Measurements from ENCODE around the gene RBM6.
A peak's percentile ranks its signal among the peaks of the same experiment; 100 is the strongest.
"Not testable (repeated sequence)": the region's sequence is repeated elsewhere in the genome, so short reads cannot be mapped to it uniquely, and the experiment has no call there.

The RBM6 gene, protein sequence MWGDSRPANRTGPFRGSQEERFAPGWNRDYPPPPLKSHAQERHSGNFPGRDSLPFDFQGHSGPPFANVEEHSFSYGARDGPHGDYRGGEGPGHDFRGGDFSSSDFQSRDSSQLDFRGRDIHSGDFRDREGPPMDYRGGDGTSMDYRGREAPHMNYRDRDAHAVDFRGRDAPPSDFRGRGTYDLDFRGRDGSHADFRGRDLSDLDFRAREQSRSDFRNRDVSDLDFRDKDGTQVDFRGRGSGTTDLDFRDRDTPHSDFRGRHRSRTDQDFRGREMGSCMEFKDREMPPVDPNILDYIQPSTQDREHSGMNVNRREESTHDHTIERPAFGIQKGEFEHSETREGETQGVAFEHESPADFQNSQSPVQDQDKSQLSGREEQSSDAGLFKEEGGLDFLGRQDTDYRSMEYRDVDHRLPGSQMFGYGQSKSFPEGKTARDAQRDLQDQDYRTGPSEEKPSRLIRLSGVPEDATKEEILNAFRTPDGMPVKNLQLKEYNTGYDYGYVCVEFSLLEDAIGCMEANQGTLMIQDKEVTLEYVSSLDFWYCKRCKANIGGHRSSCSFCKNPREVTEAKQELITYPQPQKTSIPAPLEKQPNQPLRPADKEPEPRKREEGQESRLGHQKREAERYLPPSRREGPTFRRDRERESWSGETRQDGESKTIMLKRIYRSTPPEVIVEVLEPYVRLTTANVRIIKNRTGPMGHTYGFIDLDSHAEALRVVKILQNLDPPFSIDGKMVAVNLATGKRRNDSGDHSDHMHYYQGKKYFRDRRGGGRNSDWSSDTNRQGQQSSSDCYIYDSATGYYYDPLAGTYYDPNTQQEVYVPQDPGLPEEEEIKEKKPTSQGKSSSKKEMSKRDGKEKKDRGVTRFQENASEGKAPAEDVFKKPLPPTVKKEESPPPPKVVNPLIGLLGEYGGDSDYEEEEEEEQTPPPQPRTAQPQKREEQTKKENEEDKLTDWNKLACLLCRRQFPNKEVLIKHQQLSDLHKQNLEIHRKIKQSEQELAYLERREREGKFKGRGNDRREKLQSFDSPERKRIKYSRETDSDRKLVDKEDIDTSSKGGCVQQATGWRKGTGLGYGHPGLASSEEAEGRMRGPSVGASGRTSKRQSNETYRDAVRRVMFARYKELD

DNA sequence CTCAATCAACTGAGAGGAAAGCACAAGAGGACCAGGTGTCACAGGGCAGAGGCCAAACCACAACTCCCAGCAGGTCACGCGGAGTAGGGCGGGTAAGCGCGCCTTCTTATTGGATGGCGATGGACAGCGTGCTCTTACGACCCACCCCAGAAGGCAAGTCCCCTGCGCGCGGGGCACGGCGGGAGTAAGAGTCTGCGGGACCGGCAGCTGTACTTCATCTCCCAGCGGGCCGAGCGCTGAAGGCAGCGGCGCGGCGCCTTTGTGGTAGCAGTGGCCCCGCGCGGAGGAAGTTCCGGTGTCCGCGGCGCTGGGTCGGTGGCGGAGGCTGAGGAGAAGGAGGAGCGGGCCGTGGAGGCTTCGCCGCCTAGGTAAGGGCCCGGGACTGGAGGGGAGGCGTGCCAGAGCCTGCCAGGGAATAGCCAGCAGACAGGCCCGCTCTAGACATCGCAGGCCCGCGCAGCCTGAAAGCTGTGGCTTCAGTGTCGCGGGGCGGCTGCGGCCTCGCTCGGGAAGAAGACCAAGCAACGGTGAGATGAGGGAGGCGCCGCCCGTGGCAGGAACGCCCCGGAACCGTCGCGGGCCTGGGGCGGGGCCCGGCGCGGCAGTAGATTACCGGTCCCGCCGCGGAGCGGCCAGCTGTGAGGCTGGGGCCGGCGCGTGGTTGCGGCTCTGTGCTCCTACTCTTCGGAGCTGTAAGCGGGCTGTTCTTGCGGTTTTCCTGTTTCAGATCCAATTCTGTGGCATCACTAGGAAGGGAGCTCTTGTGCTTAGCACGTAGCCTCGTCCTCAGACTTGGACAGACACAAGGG is at the start of gene RBM6:
Gene RBM6 (plus strand): TSS at position 293 of the 809 bp plus-strand sequence. CDS start 22,492 bp downstream, outside the sequence.
- peak; percentile 99 for DNase-seq

DNA sequence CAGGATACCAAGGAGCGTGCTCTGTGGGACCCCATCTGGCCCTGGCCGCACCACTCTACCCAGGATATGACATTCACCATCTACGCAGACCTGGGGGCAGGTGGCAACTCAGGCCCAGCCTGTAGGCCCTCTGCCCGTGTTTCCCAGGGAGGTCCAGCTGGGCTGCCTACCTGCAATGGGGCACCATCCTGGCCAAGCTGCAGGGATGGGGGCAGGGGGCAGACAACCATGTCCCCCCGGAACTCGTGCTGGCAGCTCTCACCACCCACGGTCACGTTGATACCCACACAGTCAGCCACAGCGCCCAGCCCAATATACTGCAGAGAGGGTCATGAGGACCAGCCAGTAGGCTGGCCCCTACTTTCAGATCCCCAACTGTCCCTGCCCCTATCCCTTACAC is 44.2 kb upstream of the RBM6 start:
- no peak for DNase-seq

DNA sequence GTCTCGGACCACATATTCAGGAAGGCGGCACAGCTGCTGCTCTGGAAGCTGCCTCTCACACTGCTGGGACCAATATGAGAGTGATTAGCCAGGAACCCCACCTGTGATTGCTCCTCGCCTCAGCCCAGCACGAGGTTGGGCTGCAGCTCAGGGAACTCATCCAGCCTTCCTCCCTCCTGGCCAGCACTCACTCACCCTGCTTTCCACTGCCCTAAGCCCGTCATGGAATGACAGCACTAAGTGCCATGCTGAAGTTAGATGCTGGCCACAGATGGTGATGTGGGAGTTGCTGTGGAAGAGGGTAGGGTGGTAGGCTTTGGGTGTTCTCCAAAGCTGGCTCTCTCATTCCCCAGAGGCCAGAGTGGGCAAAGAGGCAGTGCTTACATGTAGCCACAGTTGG is 43.6 kb upstream of the RBM6 start:
- no peak for DNase-seq

DNA sequence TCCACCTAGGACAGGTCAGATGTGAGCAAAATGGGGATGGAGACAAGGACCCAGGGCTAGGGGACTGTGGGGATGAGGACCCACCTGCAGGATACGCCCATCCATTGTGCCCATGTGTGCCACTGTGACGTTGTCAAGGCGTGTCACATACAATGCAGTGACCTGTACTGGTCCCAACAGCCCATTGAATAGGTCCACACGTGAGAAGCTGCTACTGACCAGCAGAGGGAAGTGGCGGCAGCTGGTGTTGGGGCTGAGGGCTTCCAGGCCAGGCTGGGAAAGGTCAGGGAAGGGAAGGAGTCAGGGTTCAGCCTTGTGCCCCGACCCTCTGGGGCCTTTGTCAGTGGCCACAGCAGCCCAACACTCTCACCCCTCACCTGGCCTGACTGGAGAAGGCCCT is 41.0 kb upstream of the RBM6 start:
- no peak for DNase-seq

DNA sequence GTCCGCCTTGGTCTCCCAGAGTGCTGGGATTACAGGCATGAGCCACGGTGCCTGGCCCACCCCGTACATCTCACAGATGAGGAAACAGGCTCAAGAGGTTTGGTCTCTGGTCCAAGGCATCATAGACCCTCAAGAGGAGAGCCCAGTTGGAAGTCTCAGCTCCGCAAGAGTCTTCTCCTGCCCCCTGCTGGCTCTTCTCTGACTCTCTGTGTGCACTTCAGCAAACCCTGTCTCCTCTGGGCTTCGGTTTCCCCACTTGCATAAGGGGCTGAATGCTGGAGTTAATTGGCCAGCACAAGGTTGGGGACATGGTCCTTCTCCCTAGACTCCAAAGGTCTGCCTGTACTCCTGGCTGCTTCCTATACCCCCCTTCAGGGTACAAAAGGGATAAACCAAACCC is 40.1 kb upstream of the RBM6 start:
- peak; percentile 15 for DNase-seq

DNA sequence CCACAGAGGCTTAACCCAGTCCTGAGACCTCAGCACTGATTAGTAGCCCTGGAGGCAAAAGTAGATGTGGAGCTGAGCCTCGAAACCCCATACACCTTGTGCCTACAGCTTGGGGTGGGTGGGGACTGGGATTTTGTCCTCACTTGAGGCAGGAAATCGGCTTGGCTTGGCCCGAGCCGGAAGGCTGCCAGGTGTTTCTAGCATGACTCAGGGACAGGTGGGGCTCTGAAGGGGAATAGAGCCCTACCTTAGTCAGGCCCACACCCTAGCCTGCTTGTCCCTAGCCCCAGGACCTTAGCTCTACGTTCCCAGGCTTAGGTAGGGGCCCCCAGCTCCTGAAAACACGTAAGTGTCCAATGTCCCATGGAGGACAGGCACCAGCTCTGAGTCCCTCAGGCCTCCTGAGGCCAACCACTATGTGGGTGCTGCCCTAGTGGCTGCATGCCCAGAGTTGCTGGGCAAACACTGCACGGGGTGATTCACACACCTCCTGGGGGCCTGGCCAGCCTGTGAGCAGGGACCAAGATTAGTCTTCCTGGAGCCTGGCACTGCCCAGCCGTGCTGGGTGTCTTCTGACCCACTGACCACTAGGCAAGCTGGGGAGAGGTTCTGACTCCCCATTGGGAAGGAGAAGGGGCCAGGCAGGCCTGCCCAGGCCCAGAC is 39.3 kb upstream of the RBM6 start:
- no peak for DNase-seq

DNA sequence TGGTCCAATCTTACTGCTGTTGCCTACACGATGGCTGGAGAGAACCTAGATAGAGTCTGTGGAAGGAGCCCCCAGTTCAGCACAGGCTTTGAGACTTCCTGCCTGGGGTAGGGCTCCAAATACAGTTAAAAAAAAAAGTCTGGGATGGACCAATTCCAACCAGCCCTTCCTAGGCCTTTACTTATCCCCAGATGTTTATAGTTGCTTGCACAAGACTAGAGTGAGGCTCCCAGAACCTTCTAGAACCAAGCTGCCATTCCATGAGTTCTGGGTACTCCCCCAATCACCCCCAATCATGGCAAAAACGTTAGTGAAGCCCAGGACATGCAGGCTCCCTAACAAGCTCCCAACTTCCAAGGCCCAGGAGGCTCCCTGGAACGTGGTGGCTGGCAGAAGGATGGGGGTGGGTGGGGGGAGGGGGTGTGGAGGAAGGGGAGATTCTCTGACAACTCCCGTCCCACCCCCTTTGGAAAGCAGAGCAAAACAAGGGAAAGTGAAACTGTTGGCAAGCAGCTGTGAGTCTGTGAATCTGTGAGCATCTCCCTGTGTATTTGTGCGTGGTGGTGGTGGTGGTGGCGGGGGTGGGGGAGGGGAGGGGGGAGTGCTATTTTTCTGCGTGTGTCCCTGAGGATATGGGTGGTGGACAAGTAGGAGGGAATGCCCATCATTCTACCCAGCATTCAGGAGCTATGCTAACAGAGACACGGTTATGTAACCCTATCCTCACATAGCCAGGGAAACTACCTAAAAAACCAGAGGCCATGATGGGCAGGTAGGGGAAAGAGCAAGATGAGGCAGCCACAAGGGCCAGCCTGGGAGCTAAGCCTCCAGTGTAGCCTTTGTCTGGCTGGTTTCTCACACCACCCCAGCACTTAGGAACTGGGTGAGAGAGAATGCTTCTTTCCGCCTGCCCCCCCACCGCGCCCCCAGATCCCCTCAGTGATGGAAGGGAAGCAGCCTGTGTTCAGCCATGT is 38.3 kb upstream of the RBM6 start:
- no peak for DNase-seq

DNA sequence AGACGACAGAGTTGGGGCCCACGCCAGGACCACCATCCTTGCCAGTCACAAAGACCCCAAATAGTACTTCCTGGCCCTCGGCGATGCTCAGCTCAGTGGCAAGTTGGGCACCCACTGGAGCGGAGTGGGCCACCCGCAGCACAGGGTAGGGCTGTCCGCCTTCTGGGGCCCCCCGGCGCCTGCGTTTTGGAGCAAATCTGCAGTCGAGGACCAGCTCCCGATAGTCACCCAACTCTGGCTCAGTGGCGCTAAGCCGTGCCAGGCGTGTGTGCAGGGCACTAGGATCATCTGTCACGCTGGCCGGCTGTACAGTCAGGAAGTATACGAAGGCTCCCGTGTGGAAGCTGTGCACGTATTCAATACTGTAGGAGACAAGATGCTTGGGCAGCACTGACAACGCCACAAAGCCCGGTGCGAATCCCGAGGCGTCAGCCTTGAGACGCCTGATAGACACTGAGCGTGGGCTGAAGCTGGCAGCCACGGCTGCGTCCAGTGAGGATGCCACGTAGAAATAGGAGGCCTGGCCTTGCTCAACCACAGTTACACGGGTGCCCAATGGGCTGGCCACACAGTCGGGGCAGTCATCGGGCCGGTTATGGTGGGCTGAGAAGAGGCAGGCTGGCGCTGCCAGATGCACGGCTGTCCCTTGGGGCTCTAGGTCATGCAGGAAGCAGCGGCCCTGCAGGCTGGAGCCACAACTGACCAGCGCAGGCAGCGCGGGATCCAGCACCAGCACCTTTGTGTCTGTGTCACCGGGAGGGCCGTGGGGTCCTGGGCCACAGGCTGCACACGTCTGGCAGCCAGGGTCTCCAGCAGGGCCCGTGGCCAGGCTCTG is 37.2 kb upstream of the RBM6 start:
- DNase-seq: no peak

DNA sequence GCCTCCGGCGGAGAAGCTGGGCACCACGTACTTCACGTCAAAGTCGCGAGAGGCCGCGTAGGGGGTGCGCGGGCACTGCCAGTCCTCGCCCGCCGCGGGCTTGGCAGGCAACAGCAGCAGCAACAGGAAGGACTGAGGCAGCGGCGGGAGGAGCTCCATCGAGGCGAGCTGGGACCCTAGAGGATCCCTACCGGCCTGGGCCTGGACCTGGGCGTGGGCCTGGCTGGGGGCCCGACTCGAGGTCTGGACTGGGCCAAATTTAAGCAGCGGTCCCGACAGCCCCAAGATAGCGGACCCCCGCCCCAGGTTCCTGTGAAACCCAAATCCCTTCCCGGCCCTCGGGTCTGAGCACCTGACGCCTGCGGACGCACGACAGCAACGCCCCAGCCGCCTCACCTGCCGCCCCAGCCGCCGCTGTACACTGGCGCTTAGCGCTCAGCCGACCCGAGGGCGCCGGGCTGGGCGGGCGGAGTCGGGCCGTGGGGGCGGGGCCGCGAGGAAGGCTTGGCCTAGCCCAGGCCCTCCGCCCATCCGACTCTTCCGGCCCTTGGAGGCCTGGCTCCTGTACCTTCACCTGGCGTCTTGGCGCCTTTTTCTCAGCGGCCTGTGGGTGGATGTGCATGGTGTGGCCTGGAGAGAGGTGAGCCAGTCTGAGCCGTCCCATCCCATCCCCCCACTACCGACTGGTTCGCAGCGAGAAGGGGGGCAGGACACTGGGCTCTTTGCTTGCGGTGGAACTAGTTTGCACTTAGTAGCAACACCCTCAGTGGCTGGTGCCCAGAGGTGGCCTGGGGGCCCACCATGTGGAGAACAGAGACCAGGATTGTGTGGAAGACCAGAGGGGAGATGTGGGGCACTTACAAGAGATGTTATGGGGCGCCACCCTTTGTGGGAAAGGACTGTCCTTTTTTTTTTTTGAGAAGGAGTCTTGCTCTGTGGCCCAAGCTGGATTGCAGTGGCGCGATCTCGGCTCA is 36.2 kb upstream of the RBM6 start, which contains the start of gene MST1R:
Gene MST1R (minus strand): TSS at position 423 of the 974 bp plus-strand sequence. CDS start 264 bp downstream, at position 159.
- peak; percentile 86 for DNase-seq

DNA sequence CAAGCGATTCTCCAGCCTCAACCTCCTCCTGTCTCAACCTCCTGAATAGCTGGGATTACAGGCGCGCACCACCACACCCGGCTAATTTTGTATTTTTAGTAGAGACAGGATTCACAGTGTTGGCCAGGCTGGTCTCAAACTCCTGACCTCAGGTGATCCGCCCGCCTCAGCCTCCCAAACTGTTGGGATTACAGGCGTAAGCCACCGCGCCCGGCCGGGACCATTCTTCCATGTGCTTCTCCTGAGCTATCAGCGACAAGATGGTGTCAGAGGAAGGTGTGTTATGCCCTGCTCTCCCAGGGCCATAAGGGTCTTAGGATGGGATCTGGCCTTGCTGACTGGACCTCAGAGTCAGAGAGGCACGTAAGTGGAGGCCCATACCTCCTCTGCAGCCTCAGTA is 35.5 kb upstream of the RBM6 start:
- DNase-seq: not testable (repeated sequence)

DNA sequence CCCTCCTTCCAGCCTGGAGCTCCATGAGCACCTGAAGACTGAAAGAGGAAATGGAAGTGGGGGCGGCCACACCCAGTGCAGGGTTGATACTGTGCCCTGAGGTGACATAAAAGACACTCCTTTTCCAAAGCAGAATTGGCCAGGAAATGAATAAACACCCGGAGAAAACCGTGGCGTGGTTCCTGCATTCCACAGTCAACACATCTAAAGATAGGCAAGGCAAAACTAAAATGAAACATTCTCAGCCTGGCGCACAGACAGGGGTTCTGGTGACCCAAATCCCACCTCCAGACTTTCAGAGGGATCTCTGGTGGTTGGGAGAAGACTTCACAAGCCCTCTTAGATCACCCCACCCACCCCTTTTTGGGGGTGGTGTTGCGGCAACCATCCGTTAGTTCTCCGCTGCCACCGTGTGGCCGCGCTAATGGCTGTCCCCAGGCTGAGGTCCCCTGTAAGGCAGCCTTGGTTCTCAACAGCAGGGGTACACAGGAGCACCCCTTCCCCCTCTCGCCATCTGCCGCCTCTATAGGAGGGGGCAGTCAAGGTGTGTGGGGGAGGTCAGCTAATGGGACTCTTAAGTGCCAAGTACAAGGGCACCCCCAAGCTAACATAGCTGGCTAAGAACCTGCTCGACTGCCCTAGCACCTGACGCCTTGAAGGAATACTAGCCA is 33.7 kb upstream of the RBM6 start:
- DNase-seq: peak; percentile 42

DNA sequence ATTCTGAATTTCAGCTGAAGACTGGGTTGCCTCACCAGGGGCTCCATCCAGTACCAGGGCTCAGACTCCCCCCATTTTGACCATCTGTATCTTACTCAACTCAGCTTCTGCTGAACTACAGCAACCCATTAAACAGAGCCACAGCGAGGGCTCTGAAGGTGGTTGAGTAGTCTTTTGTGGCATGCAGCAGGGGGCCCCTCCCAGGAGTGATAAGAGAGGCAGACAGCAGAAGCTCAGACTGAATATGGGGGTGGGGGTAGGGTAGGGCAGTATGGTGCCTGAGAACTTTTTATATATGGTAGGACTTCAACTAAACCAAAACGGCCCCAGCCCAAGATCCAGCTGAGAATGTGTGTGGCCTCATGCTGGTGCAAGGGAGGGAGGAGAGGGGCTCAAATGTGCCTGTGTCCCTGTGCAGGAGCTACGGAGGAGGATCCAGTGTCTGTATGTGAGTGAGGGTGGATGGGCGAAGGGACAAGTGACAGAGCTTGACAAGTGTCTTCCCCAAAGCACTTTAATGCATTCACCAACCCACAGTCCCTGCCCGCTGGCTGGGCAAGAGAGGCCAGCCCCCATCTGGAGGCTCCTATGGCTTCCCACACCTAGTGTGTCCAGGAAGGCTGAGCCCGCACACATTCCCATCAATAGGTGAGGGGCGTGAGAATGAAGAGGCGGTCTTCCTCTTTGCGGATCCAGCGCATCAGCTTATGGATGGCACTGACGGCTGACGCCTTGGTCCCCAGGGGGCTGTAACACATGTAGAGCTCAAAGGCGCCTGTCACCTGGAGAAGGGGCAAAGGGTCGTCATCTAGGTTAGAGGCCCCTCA is 31.4 kb upstream of the RBM6 start:
- no peak for DNase-seq

DNA sequence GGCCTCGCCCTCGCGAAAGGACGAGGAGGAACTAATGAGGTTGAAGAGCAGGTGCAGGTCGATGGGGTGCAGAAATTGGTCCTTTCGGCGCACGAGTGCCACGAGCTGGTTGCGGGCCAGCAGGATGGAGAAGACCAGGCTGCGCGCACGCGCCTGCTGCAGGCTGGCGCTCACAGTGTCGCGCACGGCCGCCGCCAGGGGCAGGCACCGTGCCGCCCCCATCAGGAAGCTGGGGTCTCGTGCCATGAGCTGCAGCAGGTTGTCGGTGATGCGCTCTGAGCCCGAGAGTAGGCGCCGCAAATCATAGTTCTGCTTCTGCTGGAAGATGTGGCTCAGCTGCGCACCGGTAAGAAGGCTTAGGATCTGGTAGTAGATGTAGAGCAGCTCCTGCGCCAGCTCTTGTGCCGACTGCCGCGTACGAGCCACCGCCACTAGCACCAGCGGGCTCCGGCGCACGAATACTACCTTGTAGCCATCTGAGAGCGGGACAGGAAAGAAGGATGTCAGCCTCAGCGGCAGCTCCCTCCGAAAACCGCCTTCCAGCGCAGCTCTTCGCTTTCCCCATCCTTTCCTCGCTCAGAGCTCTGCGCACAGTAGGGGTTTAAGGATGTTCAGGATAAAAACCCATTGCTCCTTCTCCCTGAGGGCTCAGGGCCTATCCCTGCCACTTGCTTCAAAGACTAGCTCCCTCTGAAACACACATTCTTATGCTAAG is 29.4 kb upstream of the RBM6 start:
- DNase-seq: no peak

DNA sequence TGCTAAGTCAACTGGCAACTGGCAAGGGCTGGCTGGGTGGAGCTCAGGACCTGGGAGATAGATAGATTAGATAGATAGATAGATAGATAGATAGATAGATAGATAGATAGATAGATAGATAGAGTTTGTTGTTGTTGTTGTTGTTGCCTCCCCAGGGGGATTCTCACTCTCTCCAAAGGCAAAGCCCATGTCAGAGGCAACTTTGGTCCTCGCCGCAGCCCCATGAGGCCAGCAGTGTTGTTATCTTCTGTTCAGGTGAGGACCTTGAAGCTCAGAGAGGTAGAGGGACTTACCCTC is 28.9 kb upstream of the RBM6 start:
- no peak for DNase-seq

DNA sequence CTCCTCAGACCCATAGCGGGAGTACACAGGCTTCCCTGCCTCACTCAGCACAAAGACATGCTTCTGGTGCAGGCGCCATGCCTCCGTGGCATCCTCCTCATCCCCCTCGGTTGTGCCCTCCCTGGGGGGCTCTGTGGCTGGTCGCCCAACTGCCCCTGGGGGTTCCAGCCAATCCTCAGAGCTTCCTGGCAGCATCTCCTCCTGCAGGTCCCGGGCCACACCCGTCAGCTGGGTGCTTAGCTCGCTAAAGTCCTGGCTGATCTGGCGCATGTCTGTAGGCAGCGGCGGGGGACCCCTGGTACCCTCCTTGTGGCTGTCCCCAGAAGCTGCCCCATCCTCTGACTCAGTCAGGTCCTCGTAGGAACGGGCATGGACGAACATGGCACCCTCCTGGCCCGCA is 28.3 kb upstream of the RBM6 start:
- DNase-seq: no peak

DNA sequence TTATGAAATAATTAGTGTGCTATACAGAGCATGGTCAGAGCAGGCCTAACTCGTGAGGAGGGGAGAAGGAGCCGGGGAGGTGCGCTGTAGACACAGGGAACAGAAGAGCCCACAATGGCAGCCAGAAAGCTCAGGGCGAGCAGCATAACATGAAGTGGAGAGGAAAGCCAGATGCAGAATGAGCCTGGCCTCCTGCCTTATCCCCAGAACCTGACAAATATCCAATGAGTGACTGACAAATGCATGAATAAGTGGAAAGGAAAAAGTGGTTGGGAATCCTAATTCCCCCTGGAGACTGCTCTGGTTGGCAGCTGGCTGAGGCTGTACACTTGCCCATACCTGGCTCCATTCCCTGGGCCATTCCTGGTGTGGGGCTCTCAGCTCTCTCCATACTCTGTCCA is 27.1 kb upstream of the RBM6 start:
- DNase-seq: no peak
